HG03565 (cell line): Measurements from ENCODE around the gene TULP3.

Experiments
- ATAC-seq: cut with Tn5 transposase; IDR thresholded peaks from one replicate; pipeline ENCODE4 v1.9.1; 2021; ENCODE audit warnings: mild to moderate bottlenecking, moderate library complexity; ENCODE audit not compliant: unreplicated experiment

TULP3 gene

GRCh38 chr12:2963760-2964292 lies 73.1 kb downstream of the TULP3 start:
- no peak for ATAC-seq

- no peak for ATAC-seq
Measured at GRCh38 chr12:2967651-2968050, 77.0 kb downstream of the TULP3 start.

GRCh38 chr12:2970744-2971143 lies 80.1 kb downstream of the TULP3 start:
- ATAC-seq: no peak

GRCh38 chr12:2973566-2973965 lies 82.9 kb downstream of the TULP3 start:
- no peak for ATAC-seq

GRCh38 chr12:2974560-2974971 lies 83.9 kb downstream of the TULP3 start:
- no peak for ATAC-seq

- no peak for ATAC-seq
Measured at GRCh38 chr12:2976581-2976996, 85.9 kb downstream of the TULP3 start.

DNA sequence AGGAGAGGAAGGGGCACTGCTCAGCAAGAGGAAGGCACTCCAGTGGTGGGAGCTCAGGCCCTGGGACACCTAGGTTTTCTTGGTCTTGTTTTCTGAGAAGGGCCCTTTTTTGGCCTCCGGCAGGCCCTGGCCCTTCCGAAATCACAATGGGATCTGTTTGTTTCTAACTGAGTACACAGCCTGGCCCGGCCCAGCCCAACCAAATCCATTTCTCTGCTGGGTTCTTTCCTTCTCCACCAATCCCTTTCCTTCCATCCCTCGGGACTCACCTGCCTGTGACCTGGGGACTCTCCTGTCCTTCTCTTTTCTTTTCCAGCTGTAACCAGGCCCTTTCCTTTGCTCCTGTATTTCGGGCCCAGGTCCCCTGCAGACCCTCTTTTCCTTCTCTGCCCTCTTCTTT lies 87.1 kb downstream of the TULP3 start:
- no peak for ATAC-seq

DNA sequence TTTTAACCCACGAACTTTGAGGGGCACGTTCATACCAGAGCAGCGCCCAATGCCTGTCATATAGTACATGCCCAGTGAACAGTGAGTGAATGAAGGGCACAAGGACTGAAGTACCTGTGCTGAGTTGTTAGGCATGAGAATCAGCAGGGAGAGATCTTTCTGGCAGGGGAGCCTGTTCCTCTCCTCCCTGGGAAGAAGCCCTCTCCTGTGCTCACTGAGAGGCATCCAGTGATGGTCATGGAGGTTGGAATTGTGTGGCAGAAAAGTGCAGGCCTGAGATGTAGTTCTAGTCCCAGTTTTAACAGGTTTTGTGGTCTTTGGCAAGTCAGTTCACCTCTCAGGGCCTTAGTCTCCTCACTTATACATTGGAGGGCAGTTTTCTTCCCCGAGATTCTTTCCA lies 89.1 kb downstream of the TULP3 start:
- no peak for ATAC-seq

GRCh38 chr12:2980630-2981029 lies 89.9 kb downstream of the TULP3 start:
- no peak for ATAC-seq

DNA sequence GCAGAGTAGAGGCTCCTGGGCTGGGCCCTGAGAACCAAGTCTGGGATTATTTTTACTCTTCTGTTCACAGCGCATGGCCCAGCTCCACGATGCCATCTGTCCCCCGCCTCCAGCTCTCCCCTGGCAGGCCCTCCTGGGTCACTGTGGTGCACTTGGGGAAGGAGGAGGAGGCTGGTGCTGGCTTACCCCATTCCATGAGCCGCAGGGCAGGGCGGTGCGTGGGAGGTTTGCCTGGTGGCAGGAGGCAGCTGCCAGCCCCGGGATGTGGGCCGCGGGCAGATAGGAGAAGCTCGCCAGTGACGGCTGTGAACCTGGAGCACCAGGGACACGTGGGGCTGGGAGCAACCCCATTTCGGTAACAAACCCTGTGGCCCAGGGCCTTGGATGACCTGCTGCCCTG lies 91.7 kb downstream of the TULP3 start:
- ATAC-seq: no peak

- no peak for ATAC-seq
Measured at GRCh38 chr12:2984249-2984648, 93.6 kb downstream of the TULP3 start.

DNA sequence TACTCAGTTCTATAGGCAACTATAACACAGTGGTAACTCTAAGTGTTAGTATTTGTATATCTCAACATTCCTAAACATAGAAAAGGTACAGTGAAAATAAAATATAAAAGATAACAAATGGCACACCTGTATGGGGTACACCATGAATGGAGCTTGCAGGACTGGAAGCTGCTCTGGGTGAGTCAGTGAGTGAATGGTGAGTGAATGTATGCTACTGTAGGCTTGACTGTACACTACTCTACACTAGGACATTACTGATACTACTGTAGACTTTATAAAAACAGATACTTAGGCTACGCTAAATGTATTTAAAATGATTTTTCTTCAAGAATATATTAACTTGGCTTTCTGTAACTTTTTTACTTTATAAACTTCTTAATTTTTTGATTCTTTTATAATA lies 94.0 kb downstream of the TULP3 start:
- no peak for ATAC-seq

DNA sequence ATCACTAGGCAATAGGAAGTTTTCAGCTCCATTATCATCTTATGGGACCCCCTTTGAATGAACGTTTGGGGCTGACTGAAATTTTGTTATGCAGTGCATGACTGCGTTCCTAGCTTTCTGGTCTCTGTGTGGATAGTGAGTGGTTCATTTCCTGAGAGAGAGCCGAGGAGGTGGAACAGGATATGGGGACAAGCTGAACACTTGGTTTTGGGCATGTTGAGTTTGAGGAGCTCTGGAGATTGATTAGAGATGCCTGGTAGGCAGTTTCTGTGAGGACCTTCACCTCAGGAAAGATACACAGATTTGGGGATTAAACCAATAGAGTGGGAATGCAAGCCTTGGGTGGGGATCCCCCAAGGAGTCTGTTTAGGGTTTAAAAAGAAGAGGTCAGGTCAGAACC lies 96.2 kb downstream of the TULP3 start:
- no peak for ATAC-seq

DNA sequence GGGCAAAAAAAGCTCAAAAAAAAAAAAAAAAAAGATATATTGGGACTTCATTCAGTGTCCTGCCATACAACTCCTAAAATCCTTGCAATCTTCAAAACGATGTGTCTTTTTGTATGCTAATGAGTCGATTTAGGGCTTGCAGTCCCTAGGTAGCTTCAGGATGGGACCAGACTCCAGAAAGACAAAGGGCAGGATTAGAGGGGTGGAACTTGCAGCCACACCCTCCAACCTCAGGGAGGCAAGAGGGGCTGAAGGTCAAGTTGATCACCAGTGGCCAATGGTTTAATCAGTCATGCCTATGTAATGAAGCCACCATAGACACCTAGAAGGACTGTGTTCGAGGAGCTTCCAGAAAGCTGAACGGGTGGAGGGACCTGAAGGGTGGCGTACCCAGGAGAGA lies 97.8 kb downstream of the TULP3 start:
- ATAC-seq: no peak
